Measurements from ENCODE around the gene SSH2.
A peak's percentile ranks its signal among the peaks of the same experiment; 100 is the strongest.

DNA sequence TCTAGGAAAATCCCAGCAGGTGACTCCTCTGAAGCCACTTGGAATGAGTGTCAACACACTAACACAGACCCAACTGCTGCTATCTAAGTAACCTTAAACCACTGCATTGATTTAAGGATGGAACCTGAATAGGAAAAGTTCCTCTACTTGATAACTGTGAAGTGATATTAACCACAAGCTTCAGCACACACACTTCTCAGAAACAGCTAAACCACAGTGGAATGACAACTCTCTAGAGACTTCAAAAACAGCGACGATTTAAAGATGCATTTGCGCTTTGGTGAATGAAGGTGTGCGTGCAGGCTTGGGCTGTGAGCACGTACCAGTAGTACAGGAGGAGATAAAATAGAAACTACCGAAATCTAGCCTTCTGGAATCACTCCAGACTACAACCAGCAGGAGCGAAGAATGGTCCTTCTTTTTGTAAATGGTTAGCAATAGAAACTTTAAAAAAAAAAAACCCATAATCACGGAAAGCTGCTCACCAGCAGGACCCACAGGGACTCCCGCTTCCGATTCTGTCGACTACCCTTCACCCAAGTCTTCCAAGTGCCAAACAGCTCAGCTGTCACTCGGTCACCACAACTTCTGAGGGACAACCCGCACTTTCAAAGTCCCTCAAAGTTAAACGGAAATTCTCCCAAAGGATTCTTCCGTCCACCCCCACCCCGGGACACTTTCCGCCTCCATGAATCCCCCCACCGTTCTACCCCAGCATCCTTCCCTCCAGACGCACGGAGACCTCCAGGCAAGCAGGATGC lies 169.6 kb downstream of the SSH2 start:
- TF ChIP-seq, protein P1, sequence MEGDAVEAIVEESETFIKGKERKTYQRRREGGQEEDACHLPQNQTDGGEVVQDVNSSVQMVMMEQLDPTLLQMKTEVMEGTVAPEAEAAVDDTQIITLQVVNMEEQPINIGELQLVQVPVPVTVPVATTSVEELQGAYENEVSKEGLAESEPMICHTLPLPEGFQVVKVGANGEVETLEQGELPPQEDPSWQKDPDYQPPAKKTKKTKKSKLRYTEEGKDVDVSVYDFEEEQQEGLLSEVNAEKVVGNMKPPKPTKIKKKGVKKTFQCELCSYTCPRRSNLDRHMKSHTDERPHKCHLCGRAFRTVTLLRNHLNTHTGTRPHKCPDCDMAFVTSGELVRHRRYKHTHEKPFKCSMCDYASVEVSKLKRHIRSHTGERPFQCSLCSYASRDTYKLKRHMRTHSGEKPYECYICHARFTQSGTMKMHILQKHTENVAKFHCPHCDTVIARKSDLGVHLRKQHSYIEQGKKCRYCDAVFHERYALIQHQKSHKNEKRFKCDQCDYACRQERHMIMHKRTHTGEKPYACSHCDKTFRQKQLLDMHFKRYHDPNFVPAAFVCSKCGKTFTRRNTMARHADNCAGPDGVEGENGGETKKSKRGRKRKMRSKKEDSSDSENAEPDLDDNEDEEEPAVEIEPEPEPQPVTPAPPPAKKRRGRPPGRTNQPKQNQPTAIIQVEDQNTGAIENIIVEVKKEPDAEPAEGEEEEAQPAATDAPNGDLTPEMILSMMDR (IDR thresholded peaks at IDR 0.05 in 4 of 5, conservative IDR thresholded peaks at IDR 0.05 in 1 of 5): peak in 1 of 5 experiments; percentile 6
- peak in 1 of 2 donors; percentile 45 for TF ChIP-seq POLR2A (IDR thresholded peaks at IDR 0.05)
